Smooth muscle cell (in vitro differentiated cells): ENCODE measurements around the gene ASF1B. TPM values are rescaled to one million over a fixed set of nuclear protein-coding genes. Genes with fewer than 3 reads are reported as not detected.

Experiments used
- DNase-seq: peaks from one replicate; lab custom pipeline; 2025; ENCODE audit not compliant: unreplicated experiment; lab: John Stamatoyannopoulos, UW
- H2AFZ ChIP-seq: fragments of 200-600 bp; sonication (generic); 2 replicates; pipeline ENCODE4 v1.6.0; 2016; ENCODE audit warnings: antibody characterized with exemption, low read depth, mild to moderate bottlenecking
- H3F3A ChIP-seq: fragments of 200-600 bp; sonication (generic); 2 replicates; pipeline ENCODE4 v1.6.0; 2017; ENCODE audit warnings: antibody characterized with exemption, low read depth
- H3K27ac ChIP-seq: fragments of 200-600 bp; sonication (generic); 2 replicates; pipeline ENCODE4 v1.5.1; 2016; ENCODE audit warnings: low read depth, mild to moderate bottlenecking
- H3K27me3 ChIP-seq: fragments of 200-600 bp; sonication (generic); 2 replicates; pipeline ENCODE4 v1.6.1; 2016; ENCODE audit warnings: low read depth, mild to moderate bottlenecking
- H3K36me3 ChIP-seq: fragments of 200-600 bp; sonication (generic); 2 replicates; pipeline ENCODE4 v1.5.1; 2016; ENCODE audit warnings: low read depth
- H3K4me1 ChIP-seq: fragments of 200-600 bp; sonication (generic); 2 replicates; pipeline ENCODE4 v1.5.1; 2016; ENCODE audit warnings: low read depth
- H3K4me2 ChIP-seq: fragments of 200-600 bp; sonication (generic); 2 replicates; pipeline ENCODE4 v1.6.0; 2016; ENCODE audit warnings: mild to moderate bottlenecking
- H3K4me3 ChIP-seq: fragments of 200-600 bp; sonication (generic); 2 replicates; pipeline ENCODE4 v1.5.1; 2016; ENCODE audit warnings: mild to moderate bottlenecking
- H3K79me2 ChIP-seq: fragments of 200-600 bp; sonication (generic); 2 replicates; pipeline ENCODE4 v1.6.0; 2016; ENCODE audit warnings: low read depth, mild to moderate bottlenecking
- H3K9ac ChIP-seq: fragments of 200-600 bp; sonication (generic); 2 replicates; pipeline ENCODE4 v1.6.0; 2016; ENCODE audit warnings: low read depth
- H3K9me3 ChIP-seq: fragments of 200-600 bp; sonication (generic); replicated peaks from 2 replicates; pipeline ENCODE4 v1.5.1; 2016; ENCODE audit warnings: low read depth
- H4K20me1 ChIP-seq: fragments of 200-600 bp; sonication (generic); 2 replicates; pipeline ENCODE4 v1.6.0; 2016; ENCODE audit warnings: low read depth
- WGBS: methylation state at CpG from one replicate; pipeline ENCODE4 v1.1.7; 2016; ENCODE audit warnings: low lambda C conversion rate; 5-methylcytosine and 5-hydroxymethylcytosine counted together
- polyA plus RNA-seq: library from polyadenylated mRNA; unstranded; fragments of >200 nt; fragmentation: Nextera tagmentation; extraction: Ambion mirVana; gene quantifications from 2 replicates; pipeline ENCODE4 v1.2.1, GENCODE V29; 2016
- total RNA-seq: library from RNA; depleted of rRNA; stranded (reverse); fragments of >200 nt; gene quantifications from 2 replicates; pipeline ENCODE4 v1.2.3, GENCODE V29; 2014
- TF ChIP-seq, protein P1 (sequence below): fragments of 200-600 bp; sonication (generic); IDR thresholded peaks from 2 replicates; pipeline ENCODE4 v1.5.1; 2017; ENCODE audit warnings: borderline replicate concordance, mild to moderate bottlenecking, antibody characterized with exemption; ENCODE audit not compliant: insufficient read depth, poor library complexity, severe bottlenecking

ASF1B gene
- total and polyA plus RNA-seq, 2 experiments from 2014 or later, result 11.3 to 13.4 TPM

DNA sequence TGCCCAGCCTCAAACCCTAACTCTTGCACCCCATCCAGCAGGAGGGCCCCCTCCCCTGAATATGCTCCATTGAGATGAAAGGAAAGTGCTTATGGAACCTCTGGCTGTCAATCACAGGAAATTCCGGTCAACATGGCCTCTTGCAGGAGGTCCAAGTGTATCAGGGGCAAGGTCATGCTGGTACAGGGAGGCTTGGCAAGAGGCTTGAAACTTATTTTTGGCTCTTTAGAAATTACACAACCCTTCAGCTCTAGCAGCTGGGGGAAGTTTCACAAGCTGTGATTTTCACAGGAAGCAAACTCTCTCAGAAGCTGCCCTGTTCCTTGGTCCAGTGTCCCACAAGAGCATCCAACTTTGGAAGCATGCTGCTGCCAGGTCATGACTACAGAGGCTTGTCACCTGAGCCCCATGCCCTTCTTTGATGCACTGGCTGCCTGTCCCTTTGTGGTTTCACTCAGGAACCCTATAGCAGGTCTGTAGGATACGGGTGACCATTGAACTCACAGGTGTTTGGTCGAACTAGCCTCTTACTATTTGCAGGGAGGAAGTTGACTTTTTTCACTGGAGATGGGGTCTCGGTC, 8.4 kb downstream of the ASF1B start:
- Histone ChIP-seq H2AFZ (no peak overlapping the region), H3K27me3 (no peaks in the 10 kb centered on the region)
- DNase-seq, result no peak

DNA sequence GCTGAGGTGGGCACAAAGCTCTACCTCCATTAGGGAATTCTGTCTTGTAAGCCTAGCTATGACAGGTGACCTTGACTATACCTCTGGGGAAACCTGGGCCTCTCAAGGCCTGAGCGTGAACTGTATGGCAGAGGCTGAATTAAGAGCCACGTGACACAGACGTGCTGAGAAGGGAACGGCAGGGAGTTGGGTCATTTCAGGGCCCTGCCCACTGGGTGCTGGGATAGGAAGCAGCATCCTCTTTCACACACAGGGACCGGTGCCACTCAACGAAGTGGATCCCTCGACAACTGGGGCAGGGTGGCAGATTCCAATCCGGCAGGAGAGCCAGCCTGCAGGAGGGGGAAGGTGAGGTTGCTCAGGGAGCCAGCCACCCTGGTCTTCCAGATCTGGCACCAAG, 9.2 kb downstream of the ASF1B start:
- no peak overlapping the region for H2AFZ ChIP-seq
- H3K4me1 ChIP-seq, result no peaks in the 10 kb centered on the region
- H3K27me3 ChIP-seq, result no peaks in the 10 kb centered on the region
- no peak overlapping the region for H3K4me3 ChIP-seq
- no peak for DNase-seq
- H3K27ac ChIP-seq, result no peak overlapping the region
- no peaks in the 10 kb centered on the region for H3F3A ChIP-seq
- H4K20me1 ChIP-seq, result no peaks in the 10 kb centered on the region
- 97% methylated on average over 8 of the region's 8 CpGs for WGBS
- H3K36me3 ChIP-seq, result no peaks in the 10 kb centered on the region
- TF ChIP-seq, protein P1, sequence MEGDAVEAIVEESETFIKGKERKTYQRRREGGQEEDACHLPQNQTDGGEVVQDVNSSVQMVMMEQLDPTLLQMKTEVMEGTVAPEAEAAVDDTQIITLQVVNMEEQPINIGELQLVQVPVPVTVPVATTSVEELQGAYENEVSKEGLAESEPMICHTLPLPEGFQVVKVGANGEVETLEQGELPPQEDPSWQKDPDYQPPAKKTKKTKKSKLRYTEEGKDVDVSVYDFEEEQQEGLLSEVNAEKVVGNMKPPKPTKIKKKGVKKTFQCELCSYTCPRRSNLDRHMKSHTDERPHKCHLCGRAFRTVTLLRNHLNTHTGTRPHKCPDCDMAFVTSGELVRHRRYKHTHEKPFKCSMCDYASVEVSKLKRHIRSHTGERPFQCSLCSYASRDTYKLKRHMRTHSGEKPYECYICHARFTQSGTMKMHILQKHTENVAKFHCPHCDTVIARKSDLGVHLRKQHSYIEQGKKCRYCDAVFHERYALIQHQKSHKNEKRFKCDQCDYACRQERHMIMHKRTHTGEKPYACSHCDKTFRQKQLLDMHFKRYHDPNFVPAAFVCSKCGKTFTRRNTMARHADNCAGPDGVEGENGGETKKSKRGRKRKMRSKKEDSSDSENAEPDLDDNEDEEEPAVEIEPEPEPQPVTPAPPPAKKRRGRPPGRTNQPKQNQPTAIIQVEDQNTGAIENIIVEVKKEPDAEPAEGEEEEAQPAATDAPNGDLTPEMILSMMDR, result no peak
- H3K79me2 ChIP-seq, result no peaks in the 10 kb centered on the region
- no peak overlapping the region for H3K4me2 ChIP-seq
- no peak overlapping the region for H3K9ac ChIP-seq
- no peaks in the 10 kb centered on the region for H3K9me3 ChIP-seq

More for the DNA sequence above, 8.4 kb downstream of the ASF1B start:
- Histone ChIP-seq H4K20me1 (no peaks in the 10 kb centered on the region), H3K79me2 (no peaks in the 10 kb centered on the region), H3K4me3 (no peak overlapping the region), H3K9ac (no peak overlapping the region), H3K36me3 (no peaks in the 10 kb centered on the region), H3K9me3 (no peaks in the 10 kb centered on the region), H3K4me1 (no peaks in the 10 kb centered on the region), H3K4me2 (no peak overlapping the region), H3F3A (no peaks in the 10 kb centered on the region), H3K27ac (no peak overlapping the region)
- TF ChIP-seq, protein P1, result no peak
- WGBS, result 96% methylated on average over 4 of the region's 4 CpGs

DNA sequence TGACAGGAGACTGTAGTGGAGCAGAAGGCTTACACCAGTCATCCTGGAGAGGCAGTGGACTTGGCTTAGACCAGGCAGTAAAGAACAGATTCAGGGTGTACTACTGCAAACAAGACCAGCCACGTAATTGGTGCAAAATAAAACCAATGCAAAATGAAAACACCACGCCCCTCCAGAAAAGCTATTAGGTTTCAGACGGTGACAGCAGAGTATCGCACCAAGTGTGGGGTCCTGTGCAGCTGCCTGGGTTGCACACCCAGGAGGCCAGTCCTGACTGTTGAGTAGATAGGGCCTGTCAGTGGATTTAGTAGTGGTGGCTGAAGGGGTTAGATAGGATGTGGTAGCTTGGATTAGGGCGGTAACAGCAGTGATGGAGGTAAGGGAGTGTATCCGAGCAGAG, 13.5 kb downstream of the ASF1B start:
- Histone ChIP-seq H3K27ac (no peak overlapping the region), H3K27me3 (no peaks in the 10 kb centered on the region), H3K4me1 (peaks cover 10% of the 10 kb centered on the region), H3K4me2 (no peak overlapping the region), H4K20me1 (no peaks in the 10 kb centered on the region), H3K4me3 (no peak overlapping the region), H3K9me3 (no peaks in the 10 kb centered on the region), H3F3A (peaks cover 11% of the 10 kb centered on the region), H3K9ac (no peak overlapping the region), H3K36me3 (no peaks in the 10 kb centered on the region), H3K79me2 (no peaks in the 10 kb centered on the region), H2AFZ (no peak overlapping the region)
- WGBS, result 96% methylated on average over 6 of the region's 6 CpGs
- no peak for DNase-seq
- TF ChIP-seq, protein P1, result no peak

DNA sequence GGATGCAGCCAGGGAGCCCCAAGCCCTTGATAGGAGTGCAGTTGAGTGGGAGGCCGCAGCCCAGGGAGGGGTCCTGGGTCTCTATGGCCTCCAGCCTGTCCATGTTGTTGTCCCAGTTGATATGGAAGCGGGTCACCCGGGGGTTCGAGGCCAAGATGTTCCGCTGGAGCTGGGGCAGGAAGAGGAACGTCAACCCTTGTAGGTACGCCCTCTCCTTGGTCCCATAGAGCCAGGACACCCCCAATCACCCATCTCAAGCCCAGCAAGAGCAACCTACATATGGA, 15.9 kb downstream of the ASF1B start:
- WGBS, result 99% methylated on average over 7 of the region's 7 CpGs

More for the DNA sequence above, 15.9 kb downstream of the ASF1B start:
- Histone ChIP-seq H2AFZ (no peak overlapping the region), H3K4me1 (peaks cover 16% of the 10 kb centered on the region), H3K27me3 (no peaks in the 10 kb centered on the region), H3K9me3 (no peaks in the 10 kb centered on the region), H3K36me3 (no peaks in the 10 kb centered on the region), H3K4me3 (no peak overlapping the region), H4K20me1 (peaks cover 16% of the 10 kb centered on the region), H3K4me2 (no peak overlapping the region), H3K27ac (no peak overlapping the region), H3F3A (peaks cover 11% of the 10 kb centered on the region), H3K79me2 (peaks cover 19% of the 10 kb centered on the region), H3K9ac (no peak overlapping the region)
- TF ChIP-seq, protein P1, result no peak
- DNase-seq, result no peak
